RWPE1 (cell line): Measurements from ENCODE around the gene GLE1.
A peak's percentile ranks its signal among the peaks of the same experiment; 100 is the strongest.

ENCODE experiments used
- CTCF ChIA-PET: fragments of 350-600 bp; sonication (Branson Sonifier 250); formaldehyde crosslinking; extraction: SDS; loops from one replicate; lab custom pipeline; 2021; lab: Yijun Ruan, JAX
- POLR2A ChIA-PET: fragments of 400-600 bp; formaldehyde crosslinking; extraction: SDS; loops from one replicate; lab custom pipeline; 2020; ENCODE audit warnings: antibody characterized with exemption; ENCODE audit not compliant: low non-redundant PET; lab: Yijun Ruan, JAX
- DNase-seq: peaks from one replicate; pipeline ENCODE4 v3.0.0; 2012; ENCODE audit warnings: low spot score
- H3K27ac ChIP-seq: fragments of 450-650 bp; 2 replicates; pipeline ENCODE4 v1.5.1; 2017
- CTCF ChIP-seq: fragments of 450-650 bp; conservative IDR thresholded peaks from 2 replicates; pipeline ENCODE4 v1.5.1; 2017; ENCODE audit warnings: low read depth, mild to moderate bottlenecking

The GLE1 gene

GRCh38 chr9:128523199-128523925, 18.8 kb downstream of the GLE1 start:
- POLR2A ChIA-PET = no interaction called here
- H3K27ac ChIP-seq = peak overlapping the region; percentile 34
- TF ChIP-seq CTCF = no peak
- CTCF ChIA-PET = interaction anchor here (0.5 to 0.6 kb wide), 2 partner anchors 59 to 250 kb away, joined by 3 to 4 read pairs; no protein-coding TSS in a partner anchor
- no peak for DNase-seq

- ChIA-PET POLR2A (interaction anchor here (0.7 kb wide), 1 partner anchor 24 kb away, joined by 3 read pairs; no protein-coding TSS in a partner anchor), CTCF (interaction anchor here (0.6 to 1.1 kb wide), 2 partner anchors 18 to 164 kb away, joined by 3 to 4 read pairs; no protein-coding TSS in a partner anchor)
- no peak for TF ChIP-seq CTCF
- DNase-seq = no peak
- peak overlapping the region; percentile 12 for H3K27ac ChIP-seq
Observed at GRCh38 chr9:128526720-128527119, 22.2 kb downstream of the GLE1 start.

GRCh38 chr9:128528445-128529160, 24.1 kb downstream of the GLE1 start:
- peak overlapping the region; percentile 53 for H3K27ac ChIP-seq
- TF ChIP-seq CTCF = no peak
- POLR2A ChIA-PET = no interaction called here
- CTCF ChIA-PET = no interaction called here
- no peak for DNase-seq

GRCh38 chr9:128529191-128529590, 24.7 kb downstream of the GLE1 start:
- no peak for DNase-seq
- TF ChIP-seq CTCF = no peak
- ChIA-PET POLR2A (no interaction called here), CTCF (no interaction called here)
- peak overlapping the region; percentile 53 for H3K27ac ChIP-seq

- no peak overlapping the region for H3K27ac ChIP-seq
- no peak for DNase-seq
- no peak for TF ChIP-seq CTCF
- ChIA-PET POLR2A (interaction anchor here (0.7 kb wide), 1 partner anchor 21 kb away, joined by 9 read pairs; no protein-coding TSS in a partner anchor), CTCF (interaction anchor here (0.6 to 0.7 kb wide), 3 partner anchors 25 to 264 kb away, joined by 3 to 4 read pairs (median 3); no protein-coding TSS in a partner anchor)
Observed at GRCh38 chr9:128532581-128532980, 28.1 kb downstream of the GLE1 start.

- CTCF ChIA-PET = no interaction called here
- H3K27ac ChIP-seq = no peak overlapping the region
- POLR2A ChIA-PET = no interaction called here
- no peak for DNase-seq
- TF ChIP-seq CTCF = no peak
Observed at GRCh38 chr9:128540634-128541360, 36.3 kb downstream of the GLE1 start.
